IMR-90 (cell line): Measurements from ENCODE around the gene FHAD1. TPM values are rescaled to one million over a fixed set of nuclear protein-coding genes. Genes with fewer than 3 reads are reported as not detected.
A peak's percentile ranks its signal among the peaks of the same experiment; 100 is the strongest.

Experiments
- ATAC-seq: fragments of 200-7000 bp; cut with Tn5 transposase; 2 replicates; pipeline ENCODE4 v1.9.1; 2020; ENCODE audit warnings: low read depth, mild to moderate bottlenecking, moderate library complexity
- BruUV-seq: library from RNA; stranded (reverse); fragments of 400-500 nt; replicated peaks from 2 replicates; lab custom pipeline; 2021; lab: Mats Ljungman, UMichigan
- CTCF ChIA-PET: fragments of 300-600 bp; formaldehyde crosslinking; extraction: SDS; loops from one replicate; lab custom pipeline; 2021; ENCODE audit warnings: antibody characterized with exemption; lab: Yijun Ruan, JAX
- POLR2A ChIA-PET: fragments of 300-600 bp; sonication (Branson Sonifier 250); formaldehyde crosslinking; loops from one replicate; lab custom pipeline; 2022; ENCODE audit warnings: antibody characterized with exemption; ENCODE audit not compliant: unreplicated experiment; lab: Charles Lee
- DNase-seq: peaks from one replicate; pipeline ENCODE4 v3.0.0; 2013
- H2AFZ ChIP-seq: replicated peaks from 2 replicates; pipeline ENCODE3; 2013; ENCODE audit warnings: low read length, mild to moderate bottlenecking; ENCODE audit not compliant: poor library complexity
- H2AK5ac ChIP-seq: 2 replicates; pipeline ENCODE4 v1.6.1; 2013; ENCODE audit warnings: low read depth, low read length, inconsistent platforms
- H2AK9ac ChIP-seq: replicated peaks from 2 replicates; pipeline ENCODE3; 2013; ENCODE audit warnings: mild to moderate bottlenecking, low read depth, low read length, moderate library complexity; ENCODE audit not compliant: poor library complexity
- H2BK120ac ChIP-seq: 2 replicates; pipeline ENCODE4 v1.6.1; 2013; ENCODE audit warnings: low read depth, low read length, inconsistent platforms
- H2BK15ac ChIP-seq: 3 replicates; pipeline ENCODE4 v1.6.1; 2013; ENCODE audit warnings: low read depth, low read length, inconsistent platforms
- H2BK20ac ChIP-seq: 2 replicates; pipeline ENCODE4 v1.6.1; 2013; ENCODE audit warnings: low read depth, mild to moderate bottlenecking, inconsistent platforms, low read length, moderate library complexity
- H2BK5ac ChIP-seq: 2 replicates; pipeline ENCODE4 v1.6.1; 2013; ENCODE audit warnings: mild to moderate bottlenecking, low read depth, low read length, inconsistent platforms; ENCODE audit not compliant: poor library complexity, severe bottlenecking
- H3K14ac ChIP-seq: replicated peaks from 2 replicates; pipeline ENCODE4 v1.6.1; 2013; ENCODE audit warnings: low read depth, low read length, inconsistent platforms
- H3K18ac ChIP-seq: 2 replicates; pipeline ENCODE4 v1.6.1; 2013; ENCODE audit warnings: low read depth, low read length, control low read depth
- H3K23ac ChIP-seq: 2 replicates; pipeline ENCODE4 v1.6.1; 2013; ENCODE audit warnings: low read depth, low read length, inconsistent platforms
- H3K27ac ChIP-seq: 2 replicates; pipeline ENCODE4 v1.5.1; 2013; ENCODE audit warnings: mild to moderate bottlenecking, control low read depth, low read length; ENCODE audit not compliant: insufficient read depth
- H3K27me3 ChIP-seq: 2 replicates; pipeline ENCODE4 v1.6.1; 2013; ENCODE audit warnings: low read length; ENCODE audit not compliant: control insufficient read depth, insufficient read depth
- H3K36me3 ChIP-seq: 2 replicates; pipeline ENCODE4 v1.6.1; 2013; ENCODE audit warnings: low read length, mixed read lengths; ENCODE audit not compliant: control insufficient read depth, insufficient read depth
- H3K4ac ChIP-seq: 2 replicates; pipeline ENCODE4 v1.6.1; 2013; ENCODE audit warnings: low read depth, low read length, inconsistent platforms
- H3K4me1 ChIP-seq: 2 replicates; pipeline ENCODE4 v1.6.1; 2013; ENCODE audit warnings: low read length, mixed read lengths; ENCODE audit not compliant: control insufficient read depth, insufficient read depth
- H3K4me2 ChIP-seq: 2 replicates; pipeline ENCODE4 v1.6.1; 2013; ENCODE audit warnings: low read depth, mild to moderate bottlenecking, control low read depth, low read length, moderate library complexity
- H3K4me3 ChIP-seq: 2 replicates; pipeline ENCODE4 v1.5.1; 2013; ENCODE audit warnings: low read depth, mild to moderate bottlenecking, control low read depth, low read length, moderate library complexity; ENCODE audit not compliant: insufficient read depth
- H3K56ac ChIP-seq: 2 replicates; pipeline ENCODE4 v1.6.1; 2013; ENCODE audit warnings: low read length, inconsistent platforms; ENCODE audit not compliant: insufficient read depth; ENCODE audit errors: extremely low read depth
- H3K79me1 ChIP-seq, 2 experiments: 2 replicates each; pipeline ENCODE4 v1.6.1; 2013; ENCODE audit warnings: low read length in 2 of 2, inconsistent platforms in 1 of 2, low read depth in 1 of 2
- H3K9ac ChIP-seq: 2 replicates; pipeline ENCODE4 v1.6.1; 2013; ENCODE audit warnings: low read depth, low read length, control low read depth
- H3K9me1 ChIP-seq: 2 replicates; pipeline ENCODE4 v1.6.1; 2013; ENCODE audit warnings: low read length, inconsistent platforms; ENCODE audit not compliant: insufficient read depth
- H3K9me3 ChIP-seq: 2 replicates; pipeline ENCODE4 v1.6.1; 2013; ENCODE audit warnings: low read length; ENCODE audit not compliant: control insufficient read depth, insufficient read depth
- H4K20me1 ChIP-seq: 2 replicates; pipeline ENCODE4 v1.6.1; 2013; ENCODE audit warnings: low read length, inconsistent platforms; ENCODE audit not compliant: insufficient read depth
- H4K5ac ChIP-seq: 2 replicates; pipeline ENCODE4 v1.6.1; 2013; ENCODE audit warnings: mild to moderate bottlenecking, low read depth, low read length, control low read depth
- H4K8ac ChIP-seq, 2 experiments: 2 replicates each; pipeline ENCODE4 v1.6.1; 2013; ENCODE audit warnings: low read depth in 2 of 2, low read length in 2 of 2, control low read depth in 1 of 2, inconsistent platforms in 1 of 2
- H4K91ac ChIP-seq: 2 replicates; pipeline ENCODE4 v1.6.1; 2013; ENCODE audit warnings: low read depth, low read length, inconsistent platforms; ENCODE audit not compliant: insufficient read depth
- BHLHE40 ChIP-seq: fragments of 150-350 bp; IDR thresholded peaks from 2 replicates; pipeline ENCODE4 v1.6.1; 2016; ENCODE audit warnings: mild to moderate bottlenecking, low read depth, low read length
- CEBPB ChIP-seq: IDR thresholded peaks from 2 replicates; pipeline ENCODE4 v1.6.1; 2012; ENCODE audit warnings: low read depth, low read length, improper control_type of control experiment
- CHD1 ChIP-seq: IDR thresholded peaks from 2 replicates; pipeline ENCODE4 v1.6.1; 2012; ENCODE audit warnings: low read depth, low read length, improper control_type of control experiment
- FOS ChIP-seq: fragments of 150-350 bp; IDR thresholded peaks from 2 replicates; pipeline ENCODE4 v1.6.1; 2016; ENCODE audit warnings: low read depth, low read length
- MAFK ChIP-seq: IDR thresholded peaks from 2 replicates; pipeline ENCODE4 v1.6.1; 2012; ENCODE audit warnings: low read depth, low read length, improper control_type of control experiment
- MAZ ChIP-seq: IDR thresholded peaks from 2 replicates; pipeline ENCODE4 v1.6.1; 2012; ENCODE audit warnings: low read depth, mild to moderate bottlenecking, low read length, improper control_type of control experiment, moderate library complexity, borderline replicate concordance
- MXI1 ChIP-seq: IDR thresholded peaks from 2 replicates; pipeline ENCODE4 v1.6.1; 2012; ENCODE audit warnings: low read depth, mild to moderate bottlenecking, low read length, moderate library complexity, borderline replicate concordance
- NFE2L2 ChIP-seq: fragments of 150-350 bp; IDR thresholded peaks from 2 replicates; pipeline ENCODE4 v1.6.1; 2016; ENCODE audit warnings: low read depth, mild to moderate bottlenecking, low read length
- POLR2A ChIP-seq: IDR thresholded peaks from 2 replicates; pipeline ENCODE4 v1.6.1; 2012; ENCODE audit warnings: mild to moderate bottlenecking, low read depth, low read length
- RAD21 ChIP-seq: IDR thresholded peaks from 2 replicates; pipeline ENCODE4 v1.6.1; 2012; ENCODE audit warnings: low read length, improper control_type of control experiment
- RCOR1 ChIP-seq: IDR thresholded peaks from 2 replicates; pipeline ENCODE4 v1.6.1; 2012; ENCODE audit warnings: mild to moderate bottlenecking, low read length, improper control_type of control experiment; ENCODE audit not compliant: insufficient replicate concordance
- RFX5 ChIP-seq: IDR thresholded peaks from 2 replicates; pipeline ENCODE4 v1.8.0; 2012; ENCODE audit warnings: low read depth, mild to moderate bottlenecking, low read length, moderate library complexity
- SMC3 ChIP-seq: fragments of 150-350 bp; IDR thresholded peaks from 2 replicates; pipeline ENCODE4 v1.6.1; 2016; ENCODE audit warnings: low read depth, mild to moderate bottlenecking, antibody characterized with exemption, low read length, moderate library complexity
- WGBS, 2 experiments: methylation state at CpG; one replicate each; pipeline versions ENCODE4 v1.1.5 to v1.1.7; 2013; ENCODE audit warnings: missing lambda C conversion rate in 2 of 2; ENCODE audit not compliant: insufficient read length in 1 of 2; ENCODE audit errors: extremely low coverage in 2 of 2; 5-methylcytosine and 5-hydroxymethylcytosine counted together
- dilution Hi-C: fragments of 300-500 bp; cut with HindIII; formaldehyde crosslinking; loops from one replicate; pipeline ENCODE4 v1.14.3; 2018; ENCODE audit warnings: low sequenced_read_pairs; ENCODE audit not compliant: unreplicated experiment
- in situ Hi-C: fragments of 300-500 bp; cut with MboI; formaldehyde crosslinking; loops from 3 replicates; pipeline ENCODE4 v1.14.3; 2019; ENCODE audit warnings: low sequenced_read_pairs, inconsistent platforms, mixed read lengths
- intact Hi-C: fragments of 100-400 bp; cut with micrococcal nuclease; formaldehyde crosslinking; loops from 2 replicates; pipeline ENCODE4 v1.10.0; 2022
- polyA plus RNA-seq, 3 experiments: library from polyadenylated mRNA; depleted of rRNA; stranded (reverse); fragments of >200 nt; gene quantifications; 2 replicates each; pipeline ENCODE4 v1.2.3, GENCODE V29; 2012; ENCODE audit warnings: low replicate concordance in 1 of 3
- total RNA-seq: library from RNA; depleted of rRNA; stranded (reverse); fragments of >200 nt; gene quantifications from 2 replicates; pipeline ENCODE4 v1.2.3, GENCODE V29; 2012
- TF ChIP-seq, protein P1 (sequence below): fragments of 150-350 bp; IDR thresholded peaks from 2 replicates; pipeline ENCODE4 v1.6.1; 2017; ENCODE audit warnings: mild to moderate bottlenecking, antibody characterized with exemption, low read length, low read depth
- TF ChIP-seq, protein P2 (sequence below): conservative IDR thresholded peaks from 2 replicates; pipeline ENCODE4 v1.5.1; 2012; ENCODE audit warnings: mild to moderate bottlenecking, low read depth, low read length, improper control_type of control experiment
- TF ChIP-seq, protein P3 (sequence below): fragments of 150-350 bp; IDR thresholded peaks from 2 replicates; pipeline ENCODE4 v1.6.1; 2016; ENCODE audit warnings: low read depth, mild to moderate bottlenecking, low read length, moderate library complexity, borderline replicate concordance

Gene FHAD1
- total and polyA plus RNA-seq, 2 of the 4 experiments (the other 2 are of a cell fraction) = not detected

DNA sequence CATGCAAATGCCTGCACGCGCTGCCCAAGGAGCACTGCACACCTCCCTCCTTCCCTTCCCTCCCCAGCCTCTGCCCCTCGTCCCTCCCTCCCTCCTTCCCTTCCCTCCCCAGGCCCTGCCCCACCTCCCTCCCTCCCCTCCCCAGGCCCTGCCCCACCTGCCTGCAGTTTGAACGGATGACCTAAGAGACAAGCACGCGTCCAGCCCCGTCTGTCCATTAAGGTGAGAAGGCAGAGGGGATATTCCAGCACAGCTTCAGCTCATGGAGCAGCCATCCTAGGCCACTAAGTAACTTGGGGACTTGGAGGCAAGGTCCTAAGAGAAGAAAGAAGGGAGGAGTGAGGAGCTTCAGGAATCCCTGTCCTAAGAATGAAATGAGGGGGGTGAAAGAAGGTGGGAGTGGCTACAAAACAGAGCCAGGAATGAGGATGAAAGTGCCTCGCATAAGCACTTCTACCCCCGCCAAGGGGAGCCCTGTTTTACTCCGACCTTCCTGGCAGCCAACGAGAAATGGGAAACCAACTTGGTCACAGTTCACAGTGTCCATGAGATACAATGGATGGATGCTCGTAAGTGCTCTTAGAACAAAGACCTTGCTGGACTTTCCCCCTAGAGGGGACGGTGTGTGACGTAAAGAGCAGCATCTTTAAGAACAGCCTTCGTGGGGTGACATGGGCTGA is 141.3 kb downstream of the FHAD1 start:
- CTCF ChIA-PET = no interaction called here
- no peak for ATAC-seq
- no peak overlapping the region for H3K4me2 ChIP-seq

More for the DNA sequence above, 141.3 kb downstream of the FHAD1 start:
- DNase-seq = no peak
- Histone ChIP-seq H3K27me3 (peaks cover 8% of the 10 kb centered on the region; the same call in 1 of the 2 replicates), H3K4me1 (no peaks in the 10 kb centered on the region; the same call in 1 of the 2 replicates), H3K23ac (no peak overlapping the region), H3K9me1 (no peaks in the 10 kb centered on the region; the same call in 1 of the 2 replicates), H3K27ac (no peak overlapping the region), H3K4me3 (no peak overlapping the region), H3K79me1 (no peaks in the 10 kb centered on the region), H4K5ac (no peak overlapping the region), H2AFZ (peak overlapping the region; percentile 10), H3K18ac (no peak overlapping the region), H3K9ac (no peak overlapping the region), H4K20me1 (no peaks in the 10 kb centered on the region), H2BK15ac (no peak overlapping the region), H2BK120ac (no peak overlapping the region), H3K4ac (no peak overlapping the region), H3K56ac (no peak overlapping the region), H2BK20ac (no peak overlapping the region), H4K8ac (no peak overlapping the region), H3K9me3 (no peaks in the 10 kb centered on the region), H4K91ac (no peak overlapping the region), H3K14ac (no peak overlapping the region), H2BK5ac (no peak overlapping the region), H2AK5ac (no peak overlapping the region), H2AK9ac (no peak overlapping the region), H3K36me3 (no peaks in the 10 kb centered on the region)
- no TSS peak for BruUV-seq
- no peak for TF ChIP-seq CHD1
- TF ChIP-seq, protein P1, sequence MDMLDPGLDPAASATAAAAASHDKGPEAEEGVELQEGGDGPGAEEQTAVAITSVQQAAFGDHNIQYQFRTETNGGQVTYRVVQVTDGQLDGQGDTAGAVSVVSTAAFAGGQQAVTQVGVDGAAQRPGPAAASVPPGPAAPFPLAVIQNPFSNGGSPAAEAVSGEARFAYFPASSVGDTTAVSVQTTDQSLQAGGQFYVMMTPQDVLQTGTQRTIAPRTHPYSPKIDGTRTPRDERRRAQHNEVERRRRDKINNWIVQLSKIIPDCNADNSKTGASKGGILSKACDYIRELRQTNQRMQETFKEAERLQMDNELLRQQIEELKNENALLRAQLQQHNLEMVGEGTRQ = no peak
- TF ChIP-seq MAZ = no peak
- TF ChIP-seq CEBPB = no peak
- TF ChIP-seq RAD21 = no peak
- no peak for TF ChIP-seq NFE2L2
- TF ChIP-seq MXI1 = no peak
- TF ChIP-seq FOS = no peak
- TF ChIP-seq, protein P2, sequence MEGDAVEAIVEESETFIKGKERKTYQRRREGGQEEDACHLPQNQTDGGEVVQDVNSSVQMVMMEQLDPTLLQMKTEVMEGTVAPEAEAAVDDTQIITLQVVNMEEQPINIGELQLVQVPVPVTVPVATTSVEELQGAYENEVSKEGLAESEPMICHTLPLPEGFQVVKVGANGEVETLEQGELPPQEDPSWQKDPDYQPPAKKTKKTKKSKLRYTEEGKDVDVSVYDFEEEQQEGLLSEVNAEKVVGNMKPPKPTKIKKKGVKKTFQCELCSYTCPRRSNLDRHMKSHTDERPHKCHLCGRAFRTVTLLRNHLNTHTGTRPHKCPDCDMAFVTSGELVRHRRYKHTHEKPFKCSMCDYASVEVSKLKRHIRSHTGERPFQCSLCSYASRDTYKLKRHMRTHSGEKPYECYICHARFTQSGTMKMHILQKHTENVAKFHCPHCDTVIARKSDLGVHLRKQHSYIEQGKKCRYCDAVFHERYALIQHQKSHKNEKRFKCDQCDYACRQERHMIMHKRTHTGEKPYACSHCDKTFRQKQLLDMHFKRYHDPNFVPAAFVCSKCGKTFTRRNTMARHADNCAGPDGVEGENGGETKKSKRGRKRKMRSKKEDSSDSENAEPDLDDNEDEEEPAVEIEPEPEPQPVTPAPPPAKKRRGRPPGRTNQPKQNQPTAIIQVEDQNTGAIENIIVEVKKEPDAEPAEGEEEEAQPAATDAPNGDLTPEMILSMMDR = no peak
- TF ChIP-seq, protein P3, sequence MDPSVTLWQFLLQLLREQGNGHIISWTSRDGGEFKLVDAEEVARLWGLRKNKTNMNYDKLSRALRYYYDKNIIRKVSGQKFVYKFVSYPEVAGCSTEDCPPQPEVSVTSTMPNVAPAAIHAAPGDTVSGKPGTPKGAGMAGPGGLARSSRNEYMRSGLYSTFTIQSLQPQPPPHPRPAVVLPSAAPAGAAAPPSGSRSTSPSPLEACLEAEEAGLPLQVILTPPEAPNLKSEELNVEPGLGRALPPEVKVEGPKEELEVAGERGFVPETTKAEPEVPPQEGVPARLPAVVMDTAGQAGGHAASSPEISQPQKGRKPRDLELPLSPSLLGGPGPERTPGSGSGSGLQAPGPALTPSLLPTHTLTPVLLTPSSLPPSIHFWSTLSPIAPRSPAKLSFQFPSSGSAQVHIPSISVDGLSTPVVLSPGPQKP = no peak
- no peak for TF ChIP-seq MAFK
- TF ChIP-seq SMC3 = no peak
- TF ChIP-seq RFX5 = no peak
- no peak for TF ChIP-seq RCOR1
- no peak for TF ChIP-seq POLR2A
- no peak for TF ChIP-seq BHLHE40
- POLR2A ChIA-PET = no interaction called here
- intact Hi-C loops (no loop called here), dilution Hi-C loops (no loop called here), in situ Hi-C loops (no loop called here)
- 60% methylated on average over 4 of the region's 15 CpGs; no CpG with 5 or more reads in 1 of the 2 experiments for WGBS, 2 experiments
